A673 (cell line): Measurements from ENCODE around the gene VPS41.

Experiments used
- EZH2 ChIP-seq: fragments of 200-600 bp; sonication (generic); IDR thresholded peaks from 2 replicates; pipeline ENCODE4 v1.6.1; 2017; ENCODE audit warnings: borderline replicate concordance, low read depth, mild to moderate bottlenecking, mixed read lengths, antibody characterized with exemption, low read length; ENCODE audit not compliant: poor library complexity, severe bottlenecking
- TF ChIP-seq, protein P1 (sequence below): fragments of 300-800, 200-600 bp; sonication (generic); conservative IDR thresholded peaks from 2 replicates; pipeline ENCODE4 v1.5.1; 2017; ENCODE audit warnings: low read depth, mild to moderate bottlenecking, antibody characterized with exemption, low read length, moderate library complexity, mixed read lengths

DNA sequence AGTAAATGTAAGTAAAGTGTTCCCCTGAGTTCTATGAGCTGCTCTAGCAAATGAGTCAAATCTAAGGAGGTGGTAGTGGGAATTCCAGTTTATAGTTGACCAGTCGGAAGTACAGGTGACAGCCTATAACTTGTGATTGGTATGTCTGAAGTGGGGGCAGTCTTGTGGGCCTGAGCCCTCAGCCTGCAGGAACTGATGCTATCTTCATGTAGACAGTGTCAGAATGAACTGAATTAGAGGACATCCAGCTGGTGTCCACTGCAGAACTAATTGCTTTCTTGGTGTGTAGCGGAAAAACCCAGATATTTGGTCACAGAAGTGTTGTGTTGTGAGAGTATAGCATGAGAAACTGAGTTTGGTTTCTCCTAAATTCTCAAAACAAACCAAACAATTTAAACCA is 150.0 kb downstream of the VPS41 start:
- TF ChIP-seq, protein P1, sequence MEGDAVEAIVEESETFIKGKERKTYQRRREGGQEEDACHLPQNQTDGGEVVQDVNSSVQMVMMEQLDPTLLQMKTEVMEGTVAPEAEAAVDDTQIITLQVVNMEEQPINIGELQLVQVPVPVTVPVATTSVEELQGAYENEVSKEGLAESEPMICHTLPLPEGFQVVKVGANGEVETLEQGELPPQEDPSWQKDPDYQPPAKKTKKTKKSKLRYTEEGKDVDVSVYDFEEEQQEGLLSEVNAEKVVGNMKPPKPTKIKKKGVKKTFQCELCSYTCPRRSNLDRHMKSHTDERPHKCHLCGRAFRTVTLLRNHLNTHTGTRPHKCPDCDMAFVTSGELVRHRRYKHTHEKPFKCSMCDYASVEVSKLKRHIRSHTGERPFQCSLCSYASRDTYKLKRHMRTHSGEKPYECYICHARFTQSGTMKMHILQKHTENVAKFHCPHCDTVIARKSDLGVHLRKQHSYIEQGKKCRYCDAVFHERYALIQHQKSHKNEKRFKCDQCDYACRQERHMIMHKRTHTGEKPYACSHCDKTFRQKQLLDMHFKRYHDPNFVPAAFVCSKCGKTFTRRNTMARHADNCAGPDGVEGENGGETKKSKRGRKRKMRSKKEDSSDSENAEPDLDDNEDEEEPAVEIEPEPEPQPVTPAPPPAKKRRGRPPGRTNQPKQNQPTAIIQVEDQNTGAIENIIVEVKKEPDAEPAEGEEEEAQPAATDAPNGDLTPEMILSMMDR = no peak
- TF ChIP-seq EZH2 = no peak
